Measurements from ENCODE around the gene IL27RA. TPM values are rescaled to one million over a fixed set of nuclear protein-coding genes. Genes with fewer than 3 reads are reported as not detected.

IL27RA gene
- total RNA-seq, 4 donors from 2014 or later = 0.37 to 2.1 (median 1.5) TPM

- no peak overlapping the region for H3K27ac ChIP-seq
- H3K36me3 ChIP-seq = peaks cover 0 to 25% (median 8%) of the 10 kb centered on the region in 4 donors
- no peaks in the 10 kb centered on the region for H3K9me3 ChIP-seq
- no peaks in the 10 kb centered on the region for H3K27me3 ChIP-seq
- H3K4me1 ChIP-seq = peaks cover 0 to 18% (median 0%) of the 10 kb centered on the region in 4 donors
- in situ Hi-C loops (cut with MboI; ENCODE audit: low pct_ligation_motif_present in 1 of 4, low pct_unique_long_range_greater_than_20kb in 1 of 4, low sequenced_read_pairs in 3 of 4) = no loop called here
- intact Hi-C loops (cut with DNase I; ENCODE audit: low total_unique reads) = no loop called here
- WGBS, 2 donors (ENCODE audit: low coverage in 1 of 2) = 81 to 93% methylated on average over 4 to 10 of the region's 10 CpGs
- no peak for DNase-seq
- TF ChIP-seq POLR2A (IDR thresholded peaks at IDR 0.05) (no peak), EP300 (IDR thresholded peaks at IDR 0.05; ENCODE audit: low read depth) (no peak), CTCF (IDR thresholded peaks at IDR 0.05) (no peak)
- no peak overlapping the region for H3K4me3 ChIP-seq
Measured at GRCh38 chr19:14102756-14103155, 71.2 kb downstream of the IL27RA start.

Other genes starting within 250 kb of the IL27RA start
- gene ZSWIM4, start 236.3 kb upstream of the IL27RA start, total RNA-seq = 1 to 10 TPM; 2.3 to 5.1 (median 2.9) TPM
- not detected for gene NANOS3, start 154.6 kb upstream of the IL27RA start, total RNA-seq
- gene BRME1, start 125.6 kb upstream of the IL27RA start, total RNA-seq = 100 to 1,000 TPM in 1 of 4 donors, 1 to 10 TPM in 3; 5.2 to 102 (median 6.7) TPM
- 100 to 1,000 TPM; 113 to 294 (median 177) TPM for gene CC2D1A, start 125.6 kb upstream of the IL27RA start, total RNA-seq
- 10 to 100 TPM in 1 of 4 donors, 1 to 10 TPM in 3; 3.0 to 15.3 (median 3.2) TPM for gene PODNL1, start 93.3 kb upstream of the IL27RA start, total RNA-seq
- 10 to 100 TPM; 26.2 to 61.7 (median 35.8) TPM for gene DCAF15, start 79.3 kb upstream of the IL27RA start, total RNA-seq
- gene RFX1, start 25.4 kb upstream of the IL27RA start, total RNA-seq = 1 to 10 TPM; 3.7 to 9.0 (median 8.1) TPM
- not detected for gene RLN3, start 3.6 kb upstream of the IL27RA start, total RNA-seq
- gene PALM3, start 30.3 kb downstream of the IL27RA start, total RNA-seq = under 1 TPM in 2 of 4 donors, not detected in 2; 0.14 to 0.32 TPM
- gene MISP3, start 41.0 kb downstream of the IL27RA start, total RNA-seq = 100 to 1,000 TPM in 1 of 4 donors, 10 to 100 TPM in 3; 23.8 to 115 (median 35.8) TPM
- gene C19orf67, start 54.0 kb downstream of the IL27RA start, total RNA-seq = 1 to 10 TPM in 1 of 4 donors, under 1 TPM in 1, not detected in 2; 0.64 to 1.1 TPM
- 10 to 100 TPM in 3 of 4 donors, 1 to 10 TPM in 1; 7.6 to 37.5 (median 36.8) TPM for gene SAMD1, start 59.0 kb downstream of the IL27RA start, total RNA-seq
- gene PRKACA, start 86.0 kb downstream of the IL27RA start, total RNA-seq = 10 to 100 TPM; 16.7 to 74.8 (median 39.5) TPM
- gene ASF1B, start 104.8 kb downstream of the IL27RA start, total RNA-seq = 1 to 10 TPM in 3 of 4 donors, not detected in 1; 1.9 to 4.5 (median 4.4) TPM
- gene ADGRL1, start 174.4 kb downstream of the IL27RA start, total RNA-seq = 10 to 100 TPM; 45.9 to 55.4 (median 48.7) TPM